Liver (tissue), 9 donors: ENCODE results near the gene NDUFB5. TPM values are rescaled to one million over a fixed set of nuclear protein-coding genes. Genes with fewer than 3 reads are reported as not detected.

Source experiments
- DNase-seq: peaks from one replicate; pipeline ENCODE4 v3.0.0-alpha.2; 2017; ENCODE audit warnings: low spot score
- H3K27ac ChIP-seq, 2 donors: one replicate each; pipeline ENCODE4 v1.7.0; 2013; ENCODE audit warnings: inconsistent platforms in 2 of 2, low read length in 2 of 2, control low read depth in 1 of 2, low read depth in 1 of 2, mild to moderate bottlenecking in 1 of 2
- H3K27me3 ChIP-seq, 4 donors: one replicate each; pipeline versions ENCODE4 v1.6.1 to v1.7.0; 2013; ENCODE audit warnings: low read length in 3 of 4, inconsistent platforms in 1 of 4, mild to moderate bottlenecking in 1 of 4, moderate library complexity in 1 of 4; ENCODE audit not compliant: control insufficient read depth in 4 of 4, insufficient read depth in 4 of 4
- H3K36me3 ChIP-seq, 4 donors: one replicate each; pipeline versions ENCODE4 v1.6.1 to v1.7.0; 2013; ENCODE audit warnings: low read length in 3 of 4, mild to moderate bottlenecking in 3 of 4, low read depth in 1 of 4, moderate library complexity in 1 of 4; ENCODE audit not compliant: control insufficient read depth in 4 of 4, insufficient read depth in 3 of 4
- H3K4me1 ChIP-seq, 4 donors: one replicate each; pipeline versions ENCODE4 v1.6.1 to v1.7.0; 2013; ENCODE audit warnings: low read length in 3 of 4, mild to moderate bottlenecking in 3 of 4, moderate library complexity in 1 of 4; ENCODE audit not compliant: control insufficient read depth in 4 of 4, insufficient read depth in 4 of 4
- H3K4me3 ChIP-seq, 3 donors: one replicate each; pipeline versions ENCODE4 v1.6.1 to v1.7.0; 2013; ENCODE audit warnings: low read length in 3 of 3, control low read depth in 1 of 3, low read depth in 1 of 3, mild to moderate bottlenecking in 1 of 3
- H3K9ac ChIP-seq, 2 donors: one replicate each; pipeline ENCODE4 v1.7.0; 2013; ENCODE audit warnings: low read length in 2 of 2, mild to moderate bottlenecking in 2 of 2, moderate library complexity in 2 of 2, control low read depth in 1 of 2, low read depth in 1 of 2
- H3K9me3 ChIP-seq, 4 donors: one replicate each; pipeline versions ENCODE4 v1.6.1 to v1.7.0; 2013; ENCODE audit warnings: low read length in 3 of 4; ENCODE audit not compliant: control insufficient read depth in 4 of 4
- ATF3 ChIP-seq: IDR thresholded peaks from 2 replicates; pipeline ENCODE4 v1.6.1; 2016; ENCODE audit warnings: antibody characterized with exemption
- CTCF ChIP-seq: fragments of 150-350 bp; IDR thresholded peaks from 2 replicates; pipeline ENCODE4 v1.5.1; 2017; ENCODE audit warnings: improper control_type of control experiment, low read depth, low read length; ENCODE audit not compliant: missing input control
- EGR1 ChIP-seq, 2 donors: IDR thresholded peaks; 2 replicates each; pipeline ENCODE4 v1.6.1; 2016 to 2018; ENCODE audit warnings: antibody characterized with exemption in 2 of 2, low read depth in 2 of 2
- FOXA2 ChIP-seq: IDR thresholded peaks from 2 replicates; pipeline ENCODE4 v1.6.1; 2016; ENCODE audit warnings: antibody characterized with exemption
- HNF4A ChIP-seq, 2 donors: conservative IDR thresholded peaks; 2 replicates each; pipeline ENCODE4 v1.6.1; 2016; ENCODE audit warnings: antibody characterized with exemption in 2 of 2, mild to moderate bottlenecking in 2 of 2
- RAD21 ChIP-seq, 2 donors: IDR thresholded peaks; 2 replicates each; pipeline ENCODE4 v1.6.1; 2016; ENCODE audit warnings: antibody characterized with exemption in 2 of 2, mild to moderate bottlenecking in 2 of 2
- REST ChIP-seq: IDR thresholded peaks from 2 replicates; pipeline ENCODE4 v1.6.1; 2016; ENCODE audit warnings: antibody characterized with exemption, mild to moderate bottlenecking
- RXRA ChIP-seq, 2 donors: IDR thresholded peaks; 2 replicates each; pipeline ENCODE4 v1.6.1; 2017 to 2018; ENCODE audit warnings: antibody characterized with exemption in 2 of 2, mild to moderate bottlenecking in 1 of 2
- YY1 ChIP-seq: IDR thresholded peaks from 2 replicates; pipeline ENCODE4 v1.6.1; 2016; ENCODE audit warnings: antibody characterized with exemption, mild to moderate bottlenecking
- WGBS: extraction: QIAGEN DNeasy Blood & Tissue Kit; methylation state at CpG from one replicate; pipeline ENCODE4 v1.1.7; 2013; 5-methylcytosine and 5-hydroxymethylcytosine counted together
- polyA plus RNA-seq, 2 donors: library from polyadenylated mRNA; stranded (reverse) in 1 of 2; unstranded in 1 of 2; fragments of 200-250 nt in 1 of 2; fragments of >200 nt in 1 of 2; fragmentation: Nextera tagmentation in 1 of 2; extraction: Ambion mirVana in 1 of 2; gene quantifications; one replicate each; pipeline versions ENCODE4 v1.2.1 to v1.2.3, GENCODE V29; 2013 to 2015
- total RNA-seq, 2 donors: library from RNA; depleted of rRNA; stranded (reverse); fragments of >200 nt; gene quantifications; one replicate each; pipeline ENCODE4 v1.2.3, GENCODE V29; 2014
- donor health status: healthy.
- donor health status: healthy.
- donor health status: healthy.
- donor health status: healthy.
- donor health status: healthy.

The NDUFB5 gene
- total and polyA plus RNA-seq, 4 donors, result 43.4 to 92.8 (median 47.6) TPM

- H3K27me3 ChIP-seq, result no peaks in the 10 kb centered on the region
- no peak overlapping the region for H3K27ac ChIP-seq
- H3K9me3 ChIP-seq, result no peaks in the 10 kb centered on the region
- no peak for TF ChIP-seq YY1
- peak; percentile 67 for TF ChIP-seq CTCF
- TF ChIP-seq RAD21 (IDR thresholded peaks at IDR 0.05), result peak; percentile 85 to 93
- TF ChIP-seq HNF4A (conservative IDR thresholded peaks at IDR 0.05), result no peak
- no peak overlapping the region for H3K9ac ChIP-seq
- H3K36me3 ChIP-seq, result no peaks in the 10 kb centered on the region
- DNase-seq, result peak; percentile 56
- H3K4me1 ChIP-seq, result peaks cover 0 to 5% (median 4%) of the 10 kb centered on the region in 4 donors
- H3K4me3 ChIP-seq, result no peak overlapping the region
- WGBS, result 2% methylated on average over 3 of the region's 3 CpGs
These were observed 45.7 kb upstream of the NDUFB5 start for GRCh38 chr3:179558742-179559364.

GRCh38 chr3:179560791-179561190, 43.8 kb upstream of the NDUFB5 start:
- WGBS, result 77% methylated on average over 1 of the region's 1 CpG
- H3K27me3 ChIP-seq, result no peaks in the 10 kb centered on the region
- no peak overlapping the region for H3K4me3 ChIP-seq
- no peak overlapping the region for H3K9ac ChIP-seq
- H3K27ac ChIP-seq, result no peak overlapping the region
- H3K4me1 ChIP-seq, result peaks cover 2 to 8% (median 6%) of the 10 kb centered on the region in 4 donors
- H3K36me3 ChIP-seq, result no peaks in the 10 kb centered on the region
- TF ChIP-seq FOXA2 (no peak), EGR1 (IDR thresholded peaks at IDR 0.05; ENCODE audit: low read depth in 2 of 2) (no peak), ATF3 (no peak), CTCF (no peak), RAD21 (IDR thresholded peaks at IDR 0.05) (no peak), REST (no peak), RXRA (IDR thresholded peaks at IDR 0.05) (no peak)
- H3K9me3 ChIP-seq, result no peaks in the 10 kb centered on the region
- no peak for DNase-seq
